ENCODE data around the gene ARPC1A.

GRCh38 chr7:99381664-99382075 is 56.0 kb downstream of the ARPC1A start:
- no peak for TF ChIP-seq TCF7L2 (IDR thresholded peaks at IDR 0.05; ENCODE audit: low read depth, low read length)
- TF ChIP-seq CTCF (IDR thresholded peaks at IDR 0.05), result no peak
